GM15510 (cell line): ENCODE data around the gene MEOX1.

Experiments used
- POLR2A ChIP-seq: IDR thresholded peaks from 3 replicates; pipeline ENCODE4 v1.6.1; 2011; ENCODE audit warnings: borderline replicate concordance; ENCODE audit not compliant: insufficient read length; ENCODE audit errors: extremely low read depth

The MEOX1 gene

GRCh38 chr17:43661699-43662412 is at the start of gene MEOX1:
MEOX1 (minus strand) TSS chr17:43661922; CDS start chr17:43661534, 388 bp downstream.
- no peak for TF ChIP-seq POLR2A

GRCh38 chr17:43710101-43710500 is 48.4 kb upstream of the MEOX1 start:
- no peak for TF ChIP-seq POLR2A

GRCh38 chr17:43709210-43709609 is 47.5 kb upstream of the MEOX1 start:
- no peak for TF ChIP-seq POLR2A

- no peak for TF ChIP-seq POLR2A
Measured at GRCh38 chr17:43707184-43707583, 45.5 kb upstream of the MEOX1 start.

- no peak for TF ChIP-seq POLR2A
Measured at GRCh38 chr17:43706235-43706634, 44.5 kb upstream of the MEOX1 start.

GRCh38 chr17:43703630-43704029 is 41.9 kb upstream of the MEOX1 start:
- TF ChIP-seq POLR2A = no peak

GRCh38 chr17:43702637-43703036 is 40.9 kb upstream of the MEOX1 start:
- TF ChIP-seq POLR2A = no peak

GRCh38 chr17:43701318-43701743 is 39.6 kb upstream of the MEOX1 start:
- TF ChIP-seq POLR2A = no peak

GRCh38 chr17:43699438-43699756 is 37.7 kb upstream of the MEOX1 start:
- TF ChIP-seq POLR2A = no peak

- TF ChIP-seq POLR2A = no peak
Measured at GRCh38 chr17:43698678-43699437, 37.1 kb upstream of the MEOX1 start.

- TF ChIP-seq POLR2A = no peak
Measured at GRCh38 chr17:43697937-43698336, 36.2 kb upstream of the MEOX1 start.

GRCh38 chr17:43696891-43697290 is 35.2 kb upstream of the MEOX1 start:
- no peak for TF ChIP-seq POLR2A

- TF ChIP-seq POLR2A = no peak
Measured at GRCh38 chr17:43695970-43696865, 34.5 kb upstream of the MEOX1 start.

GRCh38 chr17:43694081-43694870 is 32.6 kb upstream of the MEOX1 start:
- no peak for TF ChIP-seq POLR2A

GRCh38 chr17:43691317-43691693 is 29.6 kb upstream of the MEOX1 start:
- TF ChIP-seq POLR2A = no peak

GRCh38 chr17:43690624-43691316 is 29.0 kb upstream of the MEOX1 start:
- no peak for TF ChIP-seq POLR2A
